WTC11 (cell line): ENCODE measurements around the gene MAP3K14. TPM values are rescaled to one million over a fixed set of nuclear protein-coding genes. Genes with fewer than 3 reads are reported as not detected.

Experiments
- ATAC-seq: fragments of 200-7000 bp; cut with Tn5 transposase; 2 replicates; pipeline ENCODE4 v1.10.0; 2021; ENCODE audit warnings: mild to moderate bottlenecking, moderate library complexity
- CTCF ChIA-PET: fragments of 300-600 bp; sonication (Branson Sonifier 250); formaldehyde crosslinking; loops from one replicate; lab custom pipeline; 2021; ENCODE audit warnings: antibody characterized with exemption; lab: Charles Lee
- POLR2A ChIA-PET: fragments of 350-600 bp; sonication (Branson Sonifier 250); formaldehyde crosslinking; loops from one replicate; lab custom pipeline; 2021; ENCODE audit warnings: antibody characterized with exemption; lab: Charles Lee
- DNase-seq: peaks from one replicate; pipeline ENCODE4 v3.0.0; 2021; ENCODE audit warnings: low spot score
- H3K27ac Mint-ChIP-seq: 2 replicates; pipeline ENCODE4 v1.8.0; 2021; ENCODE audit warnings: mixed read lengths
- H3K27me3 Mint-ChIP-seq: 2 replicates; pipeline ENCODE4 v1.8.0; 2021; ENCODE audit warnings: low read depth, mild to moderate bottlenecking, moderate library complexity, mixed read lengths
- H3K36me3 Mint-ChIP-seq: 2 replicates; pipeline ENCODE4 v1.8.0; 2021; ENCODE audit warnings: mixed read lengths
- H3K4me1 Mint-ChIP-seq: 2 replicates; pipeline ENCODE4 v1.8.0; 2022; ENCODE audit warnings: mixed read lengths
- H3K4me3 Mint-ChIP-seq: 2 replicates; pipeline ENCODE4 v1.8.0; 2021; ENCODE audit warnings: mild to moderate bottlenecking, moderate library complexity, mixed read lengths
- H3K9me3 Mint-ChIP-seq: 2 replicates; pipeline ENCODE4 v1.8.0; 2021; ENCODE audit warnings: mixed read lengths
- ATF2 ChIP-seq: sonication (generic); formaldehyde crosslinking; IDR thresholded peaks from 2 replicates; pipeline ENCODE4 v1.8.1; 2022; ENCODE audit warnings: low read depth, missing genetic modification reagents, borderline replicate concordance
- ATF3 ChIP-seq: sonication (generic); formaldehyde crosslinking; conservative IDR thresholded peaks from 2 replicates; pipeline ENCODE4 v1.8.1; 2022; ENCODE audit warnings: mild to moderate bottlenecking, missing genetic modification reagents
- E2F5 ChIP-seq: sonication (generic); formaldehyde crosslinking; IDR thresholded peaks from 2 replicates; pipeline ENCODE4 v1.8.1; 2022; ENCODE audit warnings: mild to moderate bottlenecking, moderate library complexity, missing genetic modification reagents
- EMX1 ChIP-seq: fragments of 250-450 bp; sonication (Bioruptor Pico); IDR thresholded peaks from 2 replicates; pipeline ENCODE4 v1.8.0; 2021; ENCODE audit warnings: mild to moderate bottlenecking
- ESRRA ChIP-seq: sonication (generic); formaldehyde crosslinking; IDR thresholded peaks from 2 replicates; pipeline ENCODE4 v1.8.1; 2022; ENCODE audit warnings: mild to moderate bottlenecking, missing genetic modification reagents, borderline replicate concordance
- ETV6 ChIP-seq: sonication (generic); formaldehyde crosslinking; IDR thresholded peaks from 2 replicates; pipeline ENCODE4 v1.8.1; 2022; ENCODE audit warnings: mild to moderate bottlenecking, missing genetic modification reagents
- GTF2I ChIP-seq: fragments of 250-450 bp; sonication (Bioruptor Pico); conservative IDR thresholded peaks from 2 replicates; pipeline ENCODE4 v1.4.0; 2021; ENCODE audit warnings: mild to moderate bottlenecking
- JAZF1 ChIP-seq: fragments of 250-450 bp; sonication (Bioruptor Pico); IDR thresholded peaks from 2 replicates; pipeline ENCODE4 v1.9.0; 2021; ENCODE audit warnings: moderate library complexity, mild to moderate bottlenecking, inconsistent platforms
- MXD4 ChIP-seq: fragments of 250-450 bp; sonication (Bioruptor Pico); IDR thresholded peaks from 2 replicates; pipeline ENCODE4 v1.8.0; 2021; ENCODE audit warnings: mild to moderate bottlenecking, moderate library complexity, borderline replicate concordance
- MYBL2 ChIP-seq: sonication (generic); formaldehyde crosslinking; IDR thresholded peaks from 2 replicates; pipeline ENCODE4 v1.8.1; 2023; ENCODE audit warnings: mild to moderate bottlenecking, moderate library complexity, missing genetic modification reagents
- NFE2L1 ChIP-seq: sonication (generic); formaldehyde crosslinking; IDR thresholded peaks from 2 replicates; pipeline ENCODE4 v1.8.1; 2023; ENCODE audit warnings: missing genetic modification reagents
- NR1H2 ChIP-seq: sonication (generic); formaldehyde crosslinking; IDR thresholded peaks from 2 replicates; pipeline ENCODE4 v1.9.0; 2021; ENCODE audit warnings: mild to moderate bottlenecking, moderate library complexity, missing genetic modification reagents
- NR3C1 ChIP-seq: sonication (generic); formaldehyde crosslinking; conservative IDR thresholded peaks from 2 replicates; pipeline ENCODE4 v1.8.1; 2023; ENCODE audit warnings: low read depth, mild to moderate bottlenecking, missing genetic modification reagents
- OVOL2 ChIP-seq: fragments of 250-450 bp; sonication (Bioruptor Pico); IDR thresholded peaks from 2 replicates; pipeline ENCODE4 v1.9.0; 2021; ENCODE audit warnings: mild to moderate bottlenecking, borderline replicate concordance
- PREB ChIP-seq: sonication (generic); formaldehyde crosslinking; IDR thresholded peaks from 2 replicates; pipeline ENCODE4 v1.8.1; 2022; ENCODE audit warnings: mild to moderate bottlenecking, missing genetic modification reagents, moderate library complexity, borderline replicate concordance
- STAT6 ChIP-seq: sonication (generic); formaldehyde crosslinking; conservative IDR thresholded peaks from 2 replicates; pipeline ENCODE4 v1.8.1; 2023; ENCODE audit warnings: mild to moderate bottlenecking, low read depth, missing genetic modification reagents, moderate library complexity
- USF1 ChIP-seq: sonication (generic); formaldehyde crosslinking; IDR thresholded peaks from 2 replicates; pipeline ENCODE4 v1.8.0; 2022; ENCODE audit warnings: mild to moderate bottlenecking, missing genetic modification reagents
- ZBTB21 ChIP-seq: sonication (generic); formaldehyde crosslinking; IDR thresholded peaks from 2 replicates; pipeline ENCODE4 v1.8.1; 2023; ENCODE audit warnings: mild to moderate bottlenecking, missing genetic modification reagents, borderline replicate concordance
- ZNF121 ChIP-seq: sonication (generic); formaldehyde crosslinking; IDR thresholded peaks from 2 replicates; pipeline ENCODE4 v1.8.0; 2023; ENCODE audit warnings: missing genetic modification reagents
- ZNF416 ChIP-seq: fragments of 250-450 bp; sonication (Bioruptor Pico); IDR thresholded peaks from 2 replicates; pipeline ENCODE4 v1.9.0; 2021; ENCODE audit warnings: mild to moderate bottlenecking, inconsistent platforms
- total RNA-seq: library from RNA; stranded (reverse); gene quantifications from 3 replicates; pipeline ENCODE4 v1.2.3, GENCODE V29; 2021

The MAP3K14 gene
- total RNA-seq, 1 experiment from 2014 or later = 4.0 TPM

GRCh38 chr17:45223539-45224528, 93.0 kb downstream of the MAP3K14 start (continued):
- TF ChIP-seq ZBTB21 (CRISPR knock-in tag) (no peak), MYBL2 (CRISPR knock-in tag) (no peak), ZNF416 (CRISPR knock-in tag) (no peak), MXD4 (no peak), ATF2 (no peak), EMX1 (no peak), NFE2L1 (no peak)
- TF ChIP-seq, all 79 proteins: peak for 0

- TF ChIP-seq NR1H2 (CRISPR knock-in tag) (no peak), JAZF1 (CRISPR knock-in tag) (no peak), ESRRA (CRISPR knock-in tag) (no peak), ZNF121 (0 out of 2 replicates have a peak, but pooled peaks have one; percentile 26)
- Mint-ChIP-seq H3K36me3 (no peaks in the 10 kb centered on the region), H3K4me1 (peaks cover 12% of the 10 kb centered on the region; the same call in 1 of the 2 replicates), H3K9me3 (no peaks in the 10 kb centered on the region), H3K4me3 (peak overlapping the region; percentile 72), H3K27ac (no peak overlapping the region), H3K27me3 (peaks cover 57% of the 10 kb centered on the region)
- no peak for DNase-seq
- no peak; the same call in 1 of the 2 replicates for ATAC-seq
- ChIA-PET CTCF (interaction anchor here (1.1 to 5.9 kb wide), 8 partner anchors 8 to 206 kb away, joined by 3 to 88 read pairs (median 10); partner anchors contain the start of gene ACBD4), POLR2A (interaction anchor here (0.7 kb wide), 1 partner anchor 50 kb away, joined by 3 read pairs; no protein-coding TSS in a partner anchor)
Observed at GRCh38 chr17:45222996-45223538, 93.8 kb downstream of the MAP3K14 start.

- peak; percentile 35 for ATAC-seq
- peak overlapping the region; percentile 72 for H3K4me3 Mint-ChIP-seq
- TF ChIP-seq OVOL2 (CRISPR knock-in tag) (no peak), USF1 (CRISPR knock-in tag) (no peak), ATF3 (CRISPR knock-in tag) (no peak), GTF2I (CRISPR knock-in tag) (no peak), NR3C1 (CRISPR knock-in tag) (no peak)
- no peaks in the 10 kb centered on the region for H3K36me3 Mint-ChIP-seq
- H3K4me1 Mint-ChIP-seq = peaks cover 11% of the 10 kb centered on the region; the same call in 1 of the 2 replicates
- POLR2A ChIA-PET = interaction anchor here (0.7 to 1.5 kb wide), 2 partner anchors 14 to 50 kb away, joined by 3 to 4 read pairs; no protein-coding TSS in a partner anchor
- CTCF ChIA-PET = interaction anchor here (0.6 to 5.9 kb wide), 11 partner anchors 9 to 206 kb away, joined by 3 to 88 read pairs (median 6); partner anchors contain the start of gene ACBD4
- H3K27me3 Mint-ChIP-seq = peaks cover 59% of the 10 kb centered on the region
- no peak for DNase-seq
- no peaks in the 10 kb centered on the region for H3K9me3 Mint-ChIP-seq
- H3K27ac Mint-ChIP-seq = no peak overlapping the region
Observed at GRCh38 chr17:45222289-45222995, 94.4 kb downstream of the MAP3K14 start.

- Mint-ChIP-seq H3K4me1 (peaks cover 11% of the 10 kb centered on the region; the same call in 1 of the 2 replicates), H3K36me3 (no peaks in the 10 kb centered on the region), H3K27ac (no peak overlapping the region), H3K9me3 (no peaks in the 10 kb centered on the region), H3K4me3 (no peak overlapping the region), H3K27me3 (peaks cover 60% of the 10 kb centered on the region)
- DNase-seq (no peak), ATAC-seq (no peak; the same call in 1 of the 2 replicates)
- ChIA-PET POLR2A (interaction anchor here (1.5 kb wide), 1 partner anchor 15 kb away, joined by 4 read pairs; no protein-coding TSS in a partner anchor), CTCF (interaction anchor here (0.7 to 5.9 kb wide), 9 partner anchors 10 to 207 kb away, joined by 4 to 88 read pairs (median 8); partner anchors contain the start of gene ACBD4)
- no peak for TF ChIP-seq PREB
- no peak for TF ChIP-seq E2F5
- no peak for TF ChIP-seq ETV6 (CRISPR knock-in tag)
- no peak for TF ChIP-seq STAT6 (CRISPR knock-in tag)
Observed at GRCh38 chr17:45222014-45222288, 94.9 kb downstream of the MAP3K14 start.
